Prostate gland (tissue), 2 donors: ENCODE data around the gene ATP5F1C. TPM values are rescaled to one million over a fixed set of nuclear protein-coding genes. Genes with fewer than 3 reads are reported as not detected.

Experiments used
- DNase-seq: peaks from one replicate; pipeline ENCODE4 v3.0.0-alpha.2; 2019; ENCODE audit warnings: low spot score
- H3K27ac ChIP-seq, 2 donors: fragments of 200-600 bp; sonication (generic); 2 replicates each; pipeline ENCODE4 v1.5.1; 2017 to 2019
- H3K27me3 ChIP-seq: fragments of 200-600 bp; sonication (generic); replicated peaks from 2 replicates; pipeline ENCODE4 v1.5.1; 2019; ENCODE audit not compliant: insufficient read depth
- H3K36me3 ChIP-seq, 2 donors: fragments of 200-600 bp; sonication (generic); 1 replicate in 1 of 2; 2 replicates in 1 of 2; pipeline versions ENCODE4 v1.5.1 to v1.8.1; 2017 to 2019
- H3K4me1 ChIP-seq: fragments of 200-600 bp; sonication (generic); replicated peaks from 2 replicates; pipeline ENCODE4 v1.5.1; 2019
- H3K4me3 ChIP-seq, 2 donors: fragments of 200-600 bp; sonication (generic); 2 replicates each; pipeline ENCODE4 v1.5.1; 2017 to 2019
- H3K9me3 ChIP-seq: fragments of 200-600 bp; sonication (generic); 2 replicates; pipeline ENCODE4 v1.5.1; 2017
- POLR2A ChIP-seq: fragments of 450-650 bp; IDR thresholded peaks from one replicate; pipeline ENCODE4 v1.6.1; 2016; ENCODE audit warnings: antibody characterized with exemption, mild to moderate bottlenecking
- POLR2AphosphoS5 ChIP-seq: sonication (generic); formaldehyde crosslinking; IDR thresholded peaks from one replicate; pipeline ENCODE4 v1.6.1; 2017; ENCODE audit warnings: antibody characterized with exemption
- WGBS: methylation state at CpG from one replicate; pipeline ENCODE4 v1.1.5; 2018; 5-methylcytosine and 5-hydroxymethylcytosine counted together
- intact Hi-C: fragments of 100-400 bp; cut with DNase I; formaldehyde crosslinking; loops from one replicate; pipeline ENCODE4 v1.14.2; 2022
- total RNA-seq, 2 donors: library from RNA; depleted of rRNA; stranded (reverse); fragments of >200 nt; gene quantifications; one replicate each; pipeline ENCODE4 v1.1.0, GENCODE V29; 2016
- TF ChIP-seq, protein P1 (sequence below), 4 experiments: fragments of 200-600 bp in 2 of 4; fragments of 450-650 bp in 2 of 4; sonication (generic) in 2 of 4; IDR thresholded peaks; 1 replicate in 3 of 4; 2 replicates in 1 of 4; pipeline ENCODE4 v1.5.1; 2016 to 2019; ENCODE audit warnings: antibody characterized with exemption in 4 of 4, mild to moderate bottlenecking in 2 of 4, moderate library complexity in 2 of 4

ATP5F1C gene
- total RNA-seq, 2 donors from 2014 or later = 207 to 239 TPM

DNA sequence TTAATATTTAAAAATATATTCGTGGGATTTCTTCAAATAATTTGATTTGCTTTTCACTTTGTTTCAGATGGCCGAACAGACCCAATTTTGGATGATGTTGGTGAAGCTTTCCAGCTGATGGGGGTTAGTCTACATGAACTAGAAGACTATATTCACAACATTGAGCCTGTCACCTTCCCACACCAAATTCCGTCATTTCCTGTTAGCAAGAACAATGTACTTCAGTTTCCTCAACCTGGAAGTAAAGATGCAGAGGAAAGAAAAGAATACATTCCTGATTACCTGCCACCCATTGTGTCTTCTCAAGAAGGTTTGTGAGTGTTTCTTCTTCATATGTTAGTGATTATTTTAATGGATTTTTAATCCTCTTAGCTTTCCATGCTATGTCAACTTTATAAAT lies 36.3 kb downstream of the ATP5F1C start:
- Histone ChIP-seq H3K9me3 (no peaks in the 10 kb centered on the region), H3K27me3 (no peaks in the 10 kb centered on the region), H3K4me3 (no peak overlapping the region), H3K27ac (no peak overlapping the region), H3K4me1 (no peaks in the 10 kb centered on the region), H3K36me3 (no peaks in the 10 kb centered on the region)
- 90% methylated on average over 3 of the region's 3 CpGs for WGBS
- intact Hi-C loops = no loop called here
- TF ChIP-seq, protein P1, sequence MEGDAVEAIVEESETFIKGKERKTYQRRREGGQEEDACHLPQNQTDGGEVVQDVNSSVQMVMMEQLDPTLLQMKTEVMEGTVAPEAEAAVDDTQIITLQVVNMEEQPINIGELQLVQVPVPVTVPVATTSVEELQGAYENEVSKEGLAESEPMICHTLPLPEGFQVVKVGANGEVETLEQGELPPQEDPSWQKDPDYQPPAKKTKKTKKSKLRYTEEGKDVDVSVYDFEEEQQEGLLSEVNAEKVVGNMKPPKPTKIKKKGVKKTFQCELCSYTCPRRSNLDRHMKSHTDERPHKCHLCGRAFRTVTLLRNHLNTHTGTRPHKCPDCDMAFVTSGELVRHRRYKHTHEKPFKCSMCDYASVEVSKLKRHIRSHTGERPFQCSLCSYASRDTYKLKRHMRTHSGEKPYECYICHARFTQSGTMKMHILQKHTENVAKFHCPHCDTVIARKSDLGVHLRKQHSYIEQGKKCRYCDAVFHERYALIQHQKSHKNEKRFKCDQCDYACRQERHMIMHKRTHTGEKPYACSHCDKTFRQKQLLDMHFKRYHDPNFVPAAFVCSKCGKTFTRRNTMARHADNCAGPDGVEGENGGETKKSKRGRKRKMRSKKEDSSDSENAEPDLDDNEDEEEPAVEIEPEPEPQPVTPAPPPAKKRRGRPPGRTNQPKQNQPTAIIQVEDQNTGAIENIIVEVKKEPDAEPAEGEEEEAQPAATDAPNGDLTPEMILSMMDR (IDR thresholded peaks at IDR 0.05) = no peak
- TF ChIP-seq POLR2AphosphoS5 = no peak
- no peak for TF ChIP-seq POLR2A
- DNase-seq = no peak

DNA sequence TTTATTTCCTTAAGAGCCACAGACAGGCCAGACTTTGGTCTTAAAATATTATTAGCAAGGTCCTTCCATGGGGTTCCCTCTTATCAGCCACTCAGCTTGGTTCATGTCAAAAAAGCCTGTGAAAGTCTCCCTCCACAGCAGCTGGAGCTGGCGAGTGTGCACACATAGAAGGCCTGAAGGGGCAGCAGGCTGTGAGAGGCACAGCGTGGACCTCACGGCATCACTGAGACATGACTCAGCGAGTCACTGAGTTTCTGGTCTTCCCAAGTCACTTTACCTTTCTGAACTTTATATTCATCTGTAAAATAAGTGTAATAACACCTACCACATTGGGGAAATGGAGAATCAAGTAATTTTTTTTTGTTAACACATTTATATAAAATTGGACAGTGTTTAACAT lies 39.0 kb downstream of the ATP5F1C start:
- DNase-seq = no peak
- no peaks in the 10 kb centered on the region for H3K4me1 ChIP-seq
- intact Hi-C loops = no loop called here
- 82% methylated on average over 4 of the region's 4 CpGs for WGBS
- no peak for TF ChIP-seq POLR2A
- TF ChIP-seq POLR2AphosphoS5 = no peak
- TF ChIP-seq, protein P1 (IDR thresholded peaks at IDR 0.05) = no peak
- H3K4me3 ChIP-seq = no peak overlapping the region
- H3K9me3 ChIP-seq = no peaks in the 10 kb centered on the region
- H3K27ac ChIP-seq = no peak overlapping the region
- no peaks in the 10 kb centered on the region for H3K27me3 ChIP-seq
- no peaks in the 10 kb centered on the region for H3K36me3 ChIP-seq

DNA sequence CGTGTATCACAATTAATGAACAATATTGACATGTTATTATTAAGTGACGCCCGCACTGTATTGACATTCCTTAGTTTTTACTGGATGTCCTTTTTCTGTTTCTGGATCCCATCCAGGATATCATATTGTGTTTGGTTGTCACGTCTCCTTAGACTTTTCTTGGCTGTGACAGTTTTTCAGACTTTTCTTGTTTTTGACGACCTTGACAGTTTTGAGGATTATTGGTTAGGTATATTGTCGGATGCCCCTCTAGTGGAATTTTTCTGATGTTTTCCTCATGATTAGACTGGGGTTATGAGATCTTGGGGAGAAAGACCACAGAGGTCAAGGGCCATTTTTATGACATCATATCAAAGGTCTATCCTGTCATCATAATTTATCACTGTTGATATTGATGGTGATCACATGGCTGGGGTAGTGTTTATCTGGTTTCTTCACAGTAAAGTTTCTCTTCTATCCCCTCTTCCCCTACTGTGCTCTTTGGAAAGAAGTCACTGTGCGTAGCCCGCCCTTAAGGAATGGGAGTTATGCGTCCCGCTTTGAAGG lies 41.4 kb downstream of the ATP5F1C start:
- H3K4me3 ChIP-seq = no peak overlapping the region
- H3K27ac ChIP-seq = no peak overlapping the region
- 90% methylated on average over 10 of the region's 10 CpGs for WGBS
- DNase-seq = no peak
- H3K36me3 ChIP-seq = no peaks in the 10 kb centered on the region
- TF ChIP-seq, protein P1 (IDR thresholded peaks at IDR 0.05) = no peak
- no peak for TF ChIP-seq POLR2A
- no peak for TF ChIP-seq POLR2AphosphoS5
- no peaks in the 10 kb centered on the region for H3K4me1 ChIP-seq
- no peaks in the 10 kb centered on the region for H3K27me3 ChIP-seq
- H3K9me3 ChIP-seq = no peaks in the 10 kb centered on the region
- intact Hi-C loops = no loop called here

DNA sequence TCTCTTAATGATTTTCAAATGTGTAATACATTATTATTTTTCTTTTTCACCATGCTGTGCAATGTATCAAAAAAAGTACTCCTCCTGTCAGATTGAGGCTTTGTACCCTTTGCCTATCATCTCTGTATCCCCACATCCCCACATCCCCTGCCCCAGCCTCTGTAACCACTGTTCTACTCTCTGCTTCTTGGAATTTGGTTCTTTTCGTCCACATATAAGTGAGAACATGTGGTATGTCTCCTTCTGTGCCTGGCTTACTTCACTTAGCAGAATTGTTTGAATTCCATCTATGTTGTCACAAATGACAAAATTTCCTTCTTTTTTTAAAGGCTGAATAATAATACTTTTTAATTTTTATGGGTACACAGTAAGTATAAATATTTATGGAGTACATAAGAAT lies 44.1 kb downstream of the ATP5F1C start:
- Histone ChIP-seq H3K9me3 (no peaks in the 10 kb centered on the region), H3K36me3 (no peaks in the 10 kb centered on the region), H3K27me3 (no peaks in the 10 kb centered on the region), H3K4me1 (no peaks in the 10 kb centered on the region), H3K27ac (no peak overlapping the region), H3K4me3 (no peak overlapping the region)
- 77% methylated on average over 1 of the region's 1 CpG for WGBS
- intact Hi-C loops = no loop called here
- no peak for DNase-seq
- TF ChIP-seq POLR2A (no peak), POLR2AphosphoS5 (no peak)
- TF ChIP-seq, protein P1 (IDR thresholded peaks at IDR 0.05) = no peak

DNA sequence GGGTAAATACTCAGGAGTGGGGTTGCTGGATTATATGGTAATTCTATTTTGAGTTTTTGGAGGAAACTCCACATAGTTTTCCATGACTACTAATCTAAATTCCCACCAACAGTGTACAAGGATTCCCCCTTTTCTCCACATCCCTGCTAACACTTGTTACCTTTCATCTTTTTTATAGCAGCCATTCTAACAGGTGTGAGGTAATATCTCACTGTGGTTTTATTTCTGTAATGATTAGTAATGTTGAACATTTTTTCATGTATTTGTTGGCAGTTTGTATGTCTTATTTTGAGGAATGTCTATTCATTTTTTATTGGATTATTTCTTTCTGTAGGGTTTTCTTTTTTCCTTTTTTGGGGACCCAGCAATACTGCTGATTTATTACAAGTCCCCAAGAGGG lies 45.2 kb downstream of the ATP5F1C start:
- Histone ChIP-seq H3K36me3 (no peaks in the 10 kb centered on the region), H3K4me1 (no peaks in the 10 kb centered on the region), H3K27ac (no peak overlapping the region), H3K4me3 (no peak overlapping the region), H3K9me3 (no peaks in the 10 kb centered on the region), H3K27me3 (no peaks in the 10 kb centered on the region)
- DNase-seq = no peak
- TF ChIP-seq POLR2A (no peak), POLR2AphosphoS5 (no peak)
- TF ChIP-seq, protein P1 (IDR thresholded peaks at IDR 0.05) = no peak
- intact Hi-C loops = no loop called here
